Measurements from ENCODE around the gene TEAD4.

GRCh38 chr12:3044141-3044630 lies 85.0 kb downstream of the TEAD4 start:
- TF ChIP-seq CTCF (conservative IDR thresholded peaks at IDR 0.05) = no peak
- TF ChIP-seq EZH2 (IDR thresholded peaks at IDR 0.05; ENCODE audit: low read depth) = no peak

All from PC-9 (cell line).